ENCODE measurements around the gene LHFPL6. TPM values are rescaled to one million over a fixed set of nuclear protein-coding genes. Genes with fewer than 3 reads are reported as not detected.

LHFPL6 gene
- total RNA-seq = 100 to 1,000 TPM; 113 to 177 (median 146) TPM

DNA sequence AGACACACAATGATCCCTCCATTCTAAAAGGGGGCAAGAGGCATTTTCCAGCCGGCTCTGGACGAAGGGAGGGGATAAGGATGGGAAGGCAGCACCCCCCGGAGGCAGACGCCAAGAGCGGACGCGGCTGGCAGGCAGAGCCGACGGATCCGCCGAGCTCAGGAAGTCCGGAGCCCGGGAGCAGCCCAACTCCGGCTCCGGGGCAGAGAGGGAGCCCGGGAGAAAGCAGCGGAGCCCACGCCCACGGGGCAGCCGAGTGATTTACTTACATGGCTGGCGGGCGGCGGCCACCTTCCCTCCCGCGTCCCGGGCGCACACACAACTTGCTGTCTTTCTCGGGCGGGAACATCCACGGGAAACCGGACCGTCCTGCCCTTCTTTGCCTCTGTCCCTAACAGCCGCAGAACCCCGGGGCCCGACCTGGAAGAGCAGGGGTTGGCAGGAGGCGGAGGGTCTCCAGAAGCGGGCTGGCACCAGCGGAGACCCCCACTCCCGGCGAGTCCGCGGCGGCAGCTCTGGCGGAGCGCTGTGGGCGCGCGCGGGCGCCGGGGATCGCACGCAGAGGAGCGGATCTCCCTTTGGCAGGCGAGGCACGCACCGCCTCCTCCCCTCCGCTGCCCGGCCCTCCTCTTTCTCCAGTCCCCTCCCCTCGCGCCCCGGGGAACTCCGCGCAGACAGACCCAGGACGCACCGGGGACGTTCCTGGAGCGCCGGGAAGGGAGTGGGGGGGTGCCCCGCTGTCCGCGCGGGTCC is at the start of gene LHFPL6:
Gene LHFPL6, minus strand, starts transcription at position 580 of the 753 bp plus-strand sequence.
- H3K4me3 ChIP-seq = peak within 1 kb of the TSS; percentile 54 to 86 (median 70)
- no peaks in the 10 kb centered on the region for H3K27me3 ChIP-seq
- H3K4me1 ChIP-seq = peaks cover 0 to 25% (median under 1%) of the 10 kb centered on the region in 4 donors
- H3K36me3 ChIP-seq = no peaks in the 10 kb centered on the region
- no peaks in the 10 kb centered on the region for H3K9me3 ChIP-seq
- peak within 1 kb of the TSS; percentile 49 to 93 (median 84) for H3K27ac ChIP-seq
- 1% methylated on average over 19 to 21 of the region's 73 CpGs for WGBS, 2 donors
- peak; percentile 72 to 77 for DNase-seq (ENCODE audit: low spot score in 2 of 2)
- TF ChIP-seq, protein P1, sequence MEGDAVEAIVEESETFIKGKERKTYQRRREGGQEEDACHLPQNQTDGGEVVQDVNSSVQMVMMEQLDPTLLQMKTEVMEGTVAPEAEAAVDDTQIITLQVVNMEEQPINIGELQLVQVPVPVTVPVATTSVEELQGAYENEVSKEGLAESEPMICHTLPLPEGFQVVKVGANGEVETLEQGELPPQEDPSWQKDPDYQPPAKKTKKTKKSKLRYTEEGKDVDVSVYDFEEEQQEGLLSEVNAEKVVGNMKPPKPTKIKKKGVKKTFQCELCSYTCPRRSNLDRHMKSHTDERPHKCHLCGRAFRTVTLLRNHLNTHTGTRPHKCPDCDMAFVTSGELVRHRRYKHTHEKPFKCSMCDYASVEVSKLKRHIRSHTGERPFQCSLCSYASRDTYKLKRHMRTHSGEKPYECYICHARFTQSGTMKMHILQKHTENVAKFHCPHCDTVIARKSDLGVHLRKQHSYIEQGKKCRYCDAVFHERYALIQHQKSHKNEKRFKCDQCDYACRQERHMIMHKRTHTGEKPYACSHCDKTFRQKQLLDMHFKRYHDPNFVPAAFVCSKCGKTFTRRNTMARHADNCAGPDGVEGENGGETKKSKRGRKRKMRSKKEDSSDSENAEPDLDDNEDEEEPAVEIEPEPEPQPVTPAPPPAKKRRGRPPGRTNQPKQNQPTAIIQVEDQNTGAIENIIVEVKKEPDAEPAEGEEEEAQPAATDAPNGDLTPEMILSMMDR (IDR thresholded peaks at IDR 0.05) = peak in 4 of 5 experiments; percentile 2 to 42 (median 35)
- peak; percentile 19 to 77 for TF ChIP-seq POLR2A (IDR thresholded peaks at IDR 0.05)
- TF ChIP-seq EP300 (IDR thresholded peaks at IDR 0.05) = peak in 1 of 2 donors; percentile 84

DNA sequence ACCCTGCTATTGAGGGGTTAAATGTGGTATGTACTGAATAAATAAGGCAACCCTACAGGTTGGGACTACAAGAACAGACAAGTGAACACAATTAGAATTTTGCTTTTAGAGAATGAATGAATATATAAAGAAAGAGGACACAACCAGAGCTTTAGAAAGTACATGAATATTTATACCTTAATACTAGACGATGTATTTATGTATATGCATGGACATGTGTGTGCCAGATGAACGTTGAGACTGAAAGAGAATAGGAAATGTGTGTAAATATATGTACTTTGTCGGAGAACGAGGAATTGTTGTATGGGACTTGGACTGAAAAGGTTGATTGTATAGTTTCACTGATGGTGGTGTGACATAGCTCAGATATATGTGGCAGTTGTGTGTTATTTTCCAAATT is 43.1 kb upstream of the LHFPL6 start:
- Histone ChIP-seq H3K4me3 (no peak overlapping the region), H3K27ac (no peak overlapping the region), H3K36me3 (no peaks in the 10 kb centered on the region), H3K9me3 (no peaks in the 10 kb centered on the region), H3K27me3 (no peaks in the 10 kb centered on the region), H3K4me1 (no peaks in the 10 kb centered on the region)
- no peak for DNase-seq (ENCODE audit: low spot score in 2 of 2)
- TF ChIP-seq POLR2A (IDR thresholded peaks at IDR 0.05) (no peak), EP300 (IDR thresholded peaks at IDR 0.05) (no peak)
- TF ChIP-seq, protein P1 (IDR thresholded peaks at IDR 0.05) = no peak
- 47 to 63% methylated on average over 4 of the region's 4 CpGs for WGBS, 2 donors

DNA sequence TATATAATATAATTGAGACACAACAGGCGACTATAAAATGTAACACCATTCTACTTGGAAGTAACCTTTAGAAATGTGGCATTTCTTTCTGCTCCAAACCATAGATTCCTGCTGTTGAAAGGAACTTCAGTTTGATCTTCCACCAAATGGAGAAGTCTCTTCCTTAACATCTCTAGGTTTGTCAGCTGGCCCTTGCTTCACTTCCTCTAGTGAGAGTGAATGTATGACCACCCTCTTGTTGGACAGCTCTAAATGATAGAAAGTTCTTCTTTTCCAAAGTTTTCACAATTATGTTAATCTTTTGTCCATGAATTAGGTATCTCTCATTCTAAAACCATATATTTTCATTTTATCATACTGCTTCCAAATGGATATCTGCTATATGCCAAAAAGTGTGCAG is 38.7 kb upstream of the LHFPL6 start:
- Histone ChIP-seq H3K36me3 (no peaks in the 10 kb centered on the region), H3K27ac (no peak overlapping the region), H3K4me1 (no peaks in the 10 kb centered on the region), H3K27me3 (no peaks in the 10 kb centered on the region), H3K4me3 (no peak overlapping the region), H3K9me3 (no peaks in the 10 kb centered on the region)
- no peak for DNase-seq (ENCODE audit: low spot score in 2 of 2)
- 93 to 95% methylated on average over 1 of the region's 1 CpG for WGBS, 2 donors
- no peak for TF ChIP-seq EP300 (IDR thresholded peaks at IDR 0.05)
- no peak for TF ChIP-seq POLR2A (IDR thresholded peaks at IDR 0.05)
- TF ChIP-seq, protein P1 (IDR thresholded peaks at IDR 0.05) = no peak

DNA sequence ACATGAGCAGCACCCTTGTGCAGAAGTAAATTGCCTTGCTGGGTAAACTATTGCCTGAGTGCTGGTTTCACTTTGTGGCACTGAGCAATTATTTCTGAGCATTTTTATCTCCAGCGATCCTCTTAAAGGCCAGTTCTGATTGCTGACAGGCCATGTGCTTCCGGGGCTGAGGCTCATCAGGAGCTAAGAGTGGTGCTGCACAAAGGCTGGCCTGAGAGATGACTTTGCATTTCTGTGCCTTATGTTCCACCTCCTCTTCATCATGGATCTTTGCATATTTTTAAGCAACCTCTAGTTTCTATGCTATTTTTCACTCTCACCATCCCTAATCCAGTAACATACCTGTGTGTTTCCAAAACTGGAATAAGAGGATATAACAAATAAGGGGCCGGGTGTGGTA is 34.9 kb upstream of the LHFPL6 start:
- no peak for DNase-seq (ENCODE audit: low spot score in 2 of 2)
- Histone ChIP-seq H3K4me1 (no peaks in the 10 kb centered on the region), H3K27ac (no peak overlapping the region), H3K27me3 (no peaks in the 10 kb centered on the region), H3K4me3 (no peak overlapping the region), H3K36me3 (no peaks in the 10 kb centered on the region), H3K9me3 (no peaks in the 10 kb centered on the region)
- no peak for TF ChIP-seq POLR2A (IDR thresholded peaks at IDR 0.05)
- TF ChIP-seq EP300 (IDR thresholded peaks at IDR 0.05) = no peak
- 70 to 92% methylated on average over 3 of the region's 3 CpGs for WGBS, 2 donors

DNA sequence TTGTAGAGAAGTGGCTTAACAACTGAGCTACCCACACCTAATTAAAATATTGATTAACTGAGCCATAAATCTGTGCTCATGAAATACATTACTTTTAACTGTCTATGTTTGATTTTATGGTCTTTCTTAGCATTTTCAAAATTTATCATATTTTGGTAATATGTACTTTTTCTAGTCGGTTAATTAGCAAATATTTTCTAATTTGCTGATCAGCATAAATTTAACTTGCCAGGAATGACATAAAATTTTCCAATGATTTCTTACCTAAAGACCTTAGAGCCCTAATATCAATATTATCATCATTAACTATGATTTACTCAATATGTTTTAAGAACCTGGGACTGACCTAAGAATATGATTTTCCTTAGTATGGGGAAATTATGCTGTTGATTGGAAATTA is 32.6 kb upstream of the LHFPL6 start:
- Histone ChIP-seq H3K27me3 (no peaks in the 10 kb centered on the region), H3K36me3 (no peaks in the 10 kb centered on the region), H3K4me1 (no peaks in the 10 kb centered on the region), H3K9me3 (peaks cover 0 to 17% (median 4%) of the 10 kb centered on the region in 4 donors), H3K27ac (no peak overlapping the region), H3K4me3 (no peak overlapping the region)
- no peak for TF ChIP-seq EP300 (IDR thresholded peaks at IDR 0.05)
- TF ChIP-seq, protein P1 (IDR thresholded peaks at IDR 0.05) = no peak
- 89 to 91% methylated on average over 1 of the region's 1 CpG for WGBS, 2 donors
- DNase-seq (ENCODE audit: low spot score in 2 of 2) = no peak
